Activated T-cell treated with anti-CD3 and anti-CD28 coated beads, Interleukin-2, amount 50 U/mL, for 24 hours (primary cell): ENCODE results near the gene RNU6-9.
A peak's percentile ranks its signal among the peaks of the same experiment; 100 is the strongest.

ENCODE experiments used
- DNase-seq: peaks from one replicate; pipeline ENCODE4 v3.0.0-alpha.2; 2020
- H3K27ac Mint-ChIP-seq: 2 replicates; pipeline ENCODE4 v1.8.0; 2020; ENCODE audit warnings: mild to moderate bottlenecking, mixed read lengths
- H3K27me3 Mint-ChIP-seq: 2 replicates; pipeline ENCODE4 v1.8.0; 2020; ENCODE audit warnings: mixed read lengths
- H3K36me3 Mint-ChIP-seq: 2 replicates; pipeline ENCODE4 v1.8.0; 2020; ENCODE audit warnings: low read depth, mixed read lengths
- H3K4me1 Mint-ChIP-seq: 2 replicates; pipeline ENCODE4 v1.8.0; 2020; ENCODE audit warnings: low read depth, mixed read lengths
- H3K4me3 Mint-ChIP-seq: 2 replicates; pipeline ENCODE4 v1.8.0; 2020; ENCODE audit warnings: mild to moderate bottlenecking, moderate library complexity, mixed read lengths
- H3K9me3 Mint-ChIP-seq: 2 replicates; pipeline ENCODE4 v1.8.0; 2020; ENCODE audit warnings: mixed read lengths

Gene RNU6-9

GRCh38 chr19:906480-906879, 13.2 kb downstream of the RNU6-9 start:
- Mint-ChIP-seq H3K27ac (peak overlapping the region; percentile 91), H3K36me3 (peaks cover 43% of the 10 kb centered on the region), H3K4me3 (no peak overlapping the region), H3K4me1 (peaks cover 60% of the 10 kb centered on the region), H3K9me3 (no peaks in the 10 kb centered on the region), H3K27me3 (no peaks in the 10 kb centered on the region)
- DNase-seq, result no peak

GRCh38 chr19:907183-907853, 14.0 kb downstream of the RNU6-9 start:
- DNase-seq, result no peak
- Mint-ChIP-seq H3K27me3 (no peaks in the 10 kb centered on the region), H3K9me3 (no peaks in the 10 kb centered on the region), H3K36me3 (peaks cover 37% of the 10 kb centered on the region), H3K4me1 (peaks cover 58% of the 10 kb centered on the region), H3K4me3 (peak overlapping the region; percentile 15), H3K27ac (peak overlapping the region; percentile 91)

DNA sequence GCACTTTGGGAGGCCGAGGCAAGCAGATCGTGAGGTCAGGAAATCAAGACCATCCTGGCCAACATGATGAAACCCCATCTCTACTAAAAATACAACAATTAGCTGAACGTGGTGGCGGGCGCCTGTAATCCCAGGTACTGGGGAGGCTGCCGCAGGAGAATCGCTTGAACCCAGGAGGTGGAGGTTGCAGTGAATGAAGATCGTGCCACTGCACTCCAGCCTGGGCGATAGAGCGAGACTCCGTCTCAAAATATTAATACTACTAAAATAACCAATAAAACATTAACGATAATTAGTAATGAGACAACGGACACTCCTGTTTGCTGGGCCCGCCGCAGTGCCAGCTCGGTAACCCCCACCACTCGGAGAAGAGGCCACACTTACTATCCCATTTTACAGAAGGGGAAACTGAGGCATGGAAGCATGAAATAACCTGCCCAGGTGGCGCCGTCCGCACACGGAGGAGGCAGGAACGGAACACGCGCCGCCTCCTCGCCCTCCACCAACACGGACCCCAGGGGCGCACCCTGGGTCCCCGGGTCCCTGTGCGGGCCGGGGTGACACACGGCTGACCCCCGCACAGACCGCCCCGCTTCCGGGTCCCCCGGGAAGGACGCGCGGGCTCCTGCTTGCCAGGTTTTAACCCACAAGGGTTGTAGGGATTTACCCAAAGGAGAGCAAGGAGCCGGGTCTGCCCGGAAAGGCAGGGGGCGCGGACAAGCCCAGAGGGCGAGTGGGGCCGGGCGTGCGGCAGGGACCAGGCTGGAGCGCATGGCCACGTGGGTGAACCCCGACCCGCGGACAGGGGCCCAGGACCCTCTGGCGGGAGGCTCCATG, 18.1 kb downstream of the RNU6-9 start:
- Mint-ChIP-seq H3K27me3 (no peaks in the 10 kb centered on the region), H3K27ac (peak overlapping the region; percentile 85), H3K4me1 (peaks cover 48% of the 10 kb centered on the region), H3K4me3 (peak overlapping the region; percentile 75), H3K36me3 (peaks cover 22% of the 10 kb centered on the region), H3K9me3 (no peaks in the 10 kb centered on the region)
- DNase-seq, result no peak

- peaks cover 19% of the 10 kb centered on the region for H3K36me3 Mint-ChIP-seq
- H3K9me3 Mint-ChIP-seq, result no peaks in the 10 kb centered on the region
- H3K4me1 Mint-ChIP-seq, result peaks cover 38% of the 10 kb centered on the region
- no peaks in the 10 kb centered on the region for H3K27me3 Mint-ChIP-seq
- H3K27ac Mint-ChIP-seq, result peak overlapping the region; percentile 91
- no peak for DNase-seq
- H3K4me3 Mint-ChIP-seq, result peak overlapping the region; percentile 83
These were observed 19.1 kb downstream of the RNU6-9 start for GRCh38 chr19:912181-913079.

- Mint-ChIP-seq H3K4me1 (peaks cover 33% of the 10 kb centered on the region), H3K36me3 (peaks cover 16% of the 10 kb centered on the region), H3K27ac (peak within 1 kb of the TSS; percentile 95), H3K9me3 (no peaks in the 10 kb centered on the region), H3K4me3 (peak within 1 kb of the TSS; percentile 83), H3K27me3 (peaks cover 2% of the 10 kb centered on the region)
- peak; percentile 92 for DNase-seq
These were observed 19.9 kb downstream of the RNU6-9 start, which contains the start of gene R3HDM4 for GRCh38 chr19:913080-913748. TSS of gene R3HDM4 (minus strand) at chr19:913219. CDS start at chr19:913157, 62 bp downstream.

DNA sequence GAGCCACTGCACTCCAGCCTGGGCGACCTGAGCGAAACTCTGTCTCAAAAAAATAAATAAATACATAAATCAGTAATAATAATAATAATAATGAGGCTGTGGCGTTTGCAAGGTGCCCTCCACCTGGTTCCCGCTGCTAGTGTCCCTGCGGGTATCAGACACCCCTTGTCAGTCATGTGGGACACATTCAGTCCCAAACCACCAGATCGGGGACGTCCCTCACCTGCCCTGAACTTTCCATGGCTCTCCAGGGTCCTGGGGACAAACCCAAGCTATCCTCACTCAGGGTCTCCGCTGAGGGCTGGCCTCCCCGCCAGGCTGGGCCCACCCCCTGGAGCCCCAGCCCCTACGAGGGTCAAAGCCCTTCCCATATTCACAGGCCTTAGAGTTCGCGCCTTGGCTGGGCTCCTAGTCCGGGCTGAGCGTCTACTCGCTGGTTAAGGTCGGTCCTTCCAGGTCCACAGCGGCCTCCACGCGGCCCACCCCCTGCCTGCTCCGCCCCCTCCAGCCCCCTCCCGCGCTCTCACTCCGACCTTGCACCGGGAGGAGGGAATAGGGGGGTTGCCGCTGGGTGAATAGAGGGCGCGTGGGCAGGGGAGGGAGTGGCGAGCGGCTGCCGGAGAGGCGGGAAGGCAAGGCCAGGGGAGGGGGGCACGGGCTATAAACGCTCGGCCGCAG, 23.5 kb downstream of the RNU6-9 start:
- Mint-ChIP-seq H3K4me3 (peak overlapping the region; percentile 39), H3K27me3 (peaks cover 2% of the 10 kb centered on the region), H3K27ac (no peak overlapping the region), H3K9me3 (no peaks in the 10 kb centered on the region), H3K36me3 (no peaks in the 10 kb centered on the region), H3K4me1 (peaks cover 18% of the 10 kb centered on the region)
- DNase-seq, result peak; percentile 64

- Mint-ChIP-seq H3K27ac (no peak within 1 kb of the TSS), H3K27me3 (peaks cover 2% of the 10 kb centered on the region), H3K9me3 (no peaks in the 10 kb centered on the region), H3K4me3 (peak within 1 kb of the TSS; percentile 76), H3K4me1 (peaks cover 21% of the 10 kb centered on the region), H3K36me3 (no peaks in the 10 kb centered on the region)
- peak; percentile 70 for DNase-seq
These were observed 24.3 kb downstream of the RNU6-9 start, which contains the start of gene KISS1R for GRCh38 chr19:917323-918151. TSS of gene KISS1R (plus strand) at chr19:917333. CDS start at chr19:917503, 170 bp downstream.

DNA sequence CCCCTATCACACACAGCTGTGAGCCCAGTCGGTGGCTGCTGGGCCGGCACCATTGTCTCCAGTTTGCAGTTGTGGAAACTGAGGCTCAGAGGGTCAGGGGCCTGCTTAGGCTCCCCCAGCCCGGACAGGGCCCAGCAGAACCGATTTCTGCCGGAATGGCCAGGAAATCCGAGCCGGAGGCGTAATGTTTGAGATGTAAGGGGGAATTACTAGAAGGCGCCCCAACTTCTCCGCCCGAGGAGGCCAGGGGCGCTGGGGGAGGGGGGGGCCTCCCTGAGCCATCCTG, 24.8 kb downstream of the RNU6-9 start:
- H3K27me3 Mint-ChIP-seq, result peaks cover 2% of the 10 kb centered on the region
- peak overlapping the region; percentile 76 for H3K4me3 Mint-ChIP-seq
- H3K4me1 Mint-ChIP-seq, result peaks cover 21% of the 10 kb centered on the region
- H3K36me3 Mint-ChIP-seq, result no peaks in the 10 kb centered on the region
- DNase-seq, result no peak
- no peaks in the 10 kb centered on the region for H3K9me3 Mint-ChIP-seq
- H3K27ac Mint-ChIP-seq, result no peak overlapping the region

- Mint-ChIP-seq H3K9me3 (no peaks in the 10 kb centered on the region), H3K4me1 (peaks cover 20% of the 10 kb centered on the region), H3K27me3 (peaks cover 2% of the 10 kb centered on the region), H3K36me3 (no peaks in the 10 kb centered on the region), H3K27ac (no peak overlapping the region), H3K4me3 (peak overlapping the region; percentile 60)
- peak; percentile 60 for DNase-seq
These were observed 25.4 kb downstream of the RNU6-9 start for GRCh38 chr19:918481-919198.

DNA sequence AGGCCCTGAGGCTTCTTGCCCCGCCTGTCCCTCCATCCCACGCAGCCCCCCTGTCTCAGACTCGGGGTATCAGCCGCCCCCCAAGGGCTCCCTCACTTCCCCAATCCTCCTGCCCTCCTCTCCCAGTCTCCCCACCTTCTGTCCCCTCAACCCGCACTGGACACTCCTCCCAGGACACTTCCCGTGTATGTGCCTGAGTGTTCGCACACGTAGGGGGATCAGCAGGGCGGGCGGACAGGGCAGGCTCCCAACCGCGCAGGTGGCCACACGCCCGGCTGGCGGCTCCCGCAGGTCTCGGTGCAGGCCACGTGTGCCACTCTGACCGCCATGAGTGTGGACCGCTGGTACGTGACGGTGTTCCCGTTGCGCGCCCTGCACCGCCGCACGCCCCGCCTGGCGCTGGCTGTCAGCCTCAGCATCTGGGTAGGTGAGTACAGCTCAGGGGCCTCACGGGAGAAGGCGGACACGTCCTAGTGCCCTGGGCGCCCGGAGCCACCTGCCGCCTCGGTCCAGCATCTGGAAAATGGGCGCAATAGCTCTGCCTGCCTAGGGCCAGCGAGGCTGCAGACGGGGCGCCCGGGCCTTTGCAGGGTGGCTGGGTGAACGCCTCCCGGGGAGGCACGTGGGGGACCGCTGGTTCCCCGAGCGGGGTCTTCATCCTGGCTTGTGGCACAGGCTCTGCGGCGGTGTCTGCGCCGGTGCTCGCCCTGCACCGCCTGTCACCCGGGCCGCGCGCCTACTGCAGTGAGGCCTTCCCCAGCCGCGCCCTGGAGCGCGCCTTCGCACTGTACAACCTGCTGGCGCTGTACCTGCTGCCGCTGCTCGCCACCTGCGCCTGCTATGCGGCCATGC, 26.1 kb downstream of the RNU6-9 start:
- Mint-ChIP-seq H3K27ac (no peak overlapping the region), H3K36me3 (no peaks in the 10 kb centered on the region), H3K27me3 (peaks cover 2% of the 10 kb centered on the region), H3K4me1 (peaks cover 23% of the 10 kb centered on the region), H3K4me3 (peak overlapping the region; percentile 60), H3K9me3 (no peaks in the 10 kb centered on the region)
- peak; percentile 72 for DNase-seq

DNA sequence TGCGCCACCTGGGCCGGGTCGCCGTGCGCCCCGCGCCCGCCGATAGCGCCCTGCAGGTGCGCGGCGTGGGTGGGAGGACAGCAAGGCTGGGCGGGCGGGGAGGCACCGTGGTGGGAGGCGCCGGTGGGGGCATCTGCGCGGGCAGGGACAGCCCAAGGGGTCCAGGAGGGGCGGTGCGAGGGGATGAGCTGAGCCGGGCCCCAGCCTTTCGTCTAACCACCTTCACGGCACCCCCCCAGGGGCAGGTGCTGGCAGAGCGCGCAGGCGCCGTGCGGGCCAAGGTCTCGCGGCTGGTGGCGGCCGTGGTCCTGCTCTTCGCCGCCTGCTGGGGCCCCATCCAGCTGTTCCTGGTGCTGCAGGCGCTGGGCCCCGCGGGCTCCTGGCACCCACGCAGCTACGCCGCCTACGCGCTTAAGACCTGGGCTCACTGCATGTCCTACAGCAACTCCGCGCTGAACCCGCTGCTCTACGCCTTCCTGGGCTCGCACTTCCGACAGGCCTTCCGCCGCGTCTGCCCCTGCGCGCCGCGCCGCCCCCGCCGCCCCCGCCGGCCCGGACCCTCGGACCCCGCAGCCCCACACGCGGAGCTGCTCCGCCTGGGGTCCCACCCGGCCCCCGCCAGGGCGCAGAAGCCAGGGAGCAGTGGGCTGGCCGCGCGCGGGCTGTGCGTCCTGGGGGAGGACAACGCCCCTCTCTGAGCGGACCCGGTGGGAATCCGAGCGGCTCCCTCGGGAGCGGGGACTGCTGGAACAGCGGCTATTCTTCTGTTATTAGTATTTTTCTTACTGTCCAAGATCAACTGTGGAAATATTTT, 27.0 kb downstream of the RNU6-9 start:
- peak; percentile 81 for DNase-seq
- Mint-ChIP-seq H3K36me3 (no peaks in the 10 kb centered on the region), H3K4me3 (peak overlapping the region; percentile 69), H3K4me1 (peaks cover 22% of the 10 kb centered on the region), H3K9me3 (no peaks in the 10 kb centered on the region), H3K27ac (peak overlapping the region; percentile 87), H3K27me3 (peaks cover 2% of the 10 kb centered on the region)
